Measurements from ENCODE around the gene EIF2A. TPM values are rescaled to one million over a fixed set of nuclear protein-coding genes. Genes with fewer than 3 reads are reported as not detected.

The EIF2A gene
- polyA plus RNA-seq, 3 donors: 48.5 to 88.7 (median 50.8) TPM

GRCh38 chr3:150540991-150541390 lies 5.6 kb upstream of the EIF2A start:
- Histone ChIP-seq H2AFZ (ENCODE audit: insufficient read depth, low read depth, low read length, poor library complexity, severe bottlenecking) (no peak overlapping the region), H3K4me2 (replicated peaks; ENCODE audit: extremely low read depth, low read length, poor library complexity, severe bottlenecking) (peak overlapping the region; percentile 65), H3K4me3 (replicated peaks in 1 of 3; ENCODE audit: low read depth in 2 of 3, low read length in 3 of 3) (peak overlapping the region in 2 of 3 experiments; percentile 26 to 57), H3K36me3 (replicated peaks in 1 of 2; ENCODE audit: control insufficient read depth in 1 of 2, insufficient read depth in 2 of 2, low read length in 2 of 2) (peaks cover 13 to 26% of the 10 kb centered on the region in 2 donors), H3K27ac (ENCODE audit: low read depth in 1 of 2, low read length in 2 of 2) (peak overlapping the region; percentile 71 to 80), H3K9ac (ENCODE audit: insufficient read depth, low read length, poor library complexity, severe bottlenecking) (peak overlapping the region; percentile 12), H3K9me3 (replicated peaks in 1 of 2; ENCODE audit: control insufficient read depth in 1 of 2, insufficient read depth in 1 of 2, low read length in 2 of 2) (no peaks in the 10 kb centered on the region), H3K79me2 (ENCODE audit: insufficient read depth, low read length) (peaks cover 47% of the 10 kb centered on the region), H4K20me1 (ENCODE audit: insufficient read depth, low read length) (peaks cover 13% of the 10 kb centered on the region), H3K27me3 (ENCODE audit: control insufficient read depth in 2 of 2, insufficient read depth in 2 of 2, low read length in 2 of 2) (no peaks in the 10 kb centered on the region), H3K4me1 (ENCODE audit: control insufficient read depth in 1 of 2, insufficient read depth in 2 of 2, low read length in 2 of 2) (peaks cover 26 to 49% of the 10 kb centered on the region in 2 donors)
- Mint-ChIP-seq H3K4me1 (peaks cover 38% of the 10 kb centered on the region), H3K4me3 (peak overlapping the region; percentile 21 to 78), H3K9me3 (no peaks in the 10 kb centered on the region), H3K27ac (peak overlapping the region; percentile 82 to 94 (median 90)), H3K36me3 (peaks cover 16 to 28% of the 10 kb centered on the region in 2 donors), H3K27me3 (ENCODE audit: low read depth in 3 of 3) (peaks cover 0 to 2% (median 2%) of the 10 kb centered on the region in 3 donors)
- intact Hi-C loops (cut with micrococcal nuclease): loop anchor here in 1 of 2 donors (10.0 kb wide), 1 partner anchor 224 kb away; the partner anchor contains the start of gene SIAH2
- peak; percentile 34 to 76 (median 41) for DNase-seq
- TF ChIP-seq CTCF (IDR thresholded peaks at IDR 0.05): no peak
- WGBS (ENCODE audit: insufficient coverage): no CpG with 5 or more reads among the region's 3 CpGs

- no peak for TF ChIP-seq CTCF (IDR thresholded peaks at IDR 0.05)
- no peaks in the 10 kb centered on the region for H3K9me3 Mint-ChIP-seq
- Histone ChIP-seq H3K9me3 (replicated peaks in 1 of 2; ENCODE audit: control insufficient read depth in 1 of 2, insufficient read depth in 1 of 2, low read length in 2 of 2) (no peaks in the 10 kb centered on the region), H3K4me1 (ENCODE audit: control insufficient read depth in 1 of 2, insufficient read depth in 2 of 2, low read length in 2 of 2) (peaks cover 39 to 63% of the 10 kb centered on the region in 2 donors), H4K20me1 (ENCODE audit: insufficient read depth, low read length) (peaks cover 14% of the 10 kb centered on the region), H3K27me3 (ENCODE audit: control insufficient read depth in 2 of 2, insufficient read depth in 2 of 2, low read length in 2 of 2) (no peaks in the 10 kb centered on the region), H3K27ac (ENCODE audit: low read depth in 1 of 2, low read length in 2 of 2) (peak overlapping the region in 1 of 2 donors; percentile 80), H2AFZ (ENCODE audit: insufficient read depth, low read depth, low read length, poor library complexity, severe bottlenecking) (no peak overlapping the region), H3K4me3 (replicated peaks in 1 of 3; ENCODE audit: low read depth in 2 of 3, low read length in 3 of 3) (no peak overlapping the region), H3K36me3 (replicated peaks in 1 of 2; ENCODE audit: control insufficient read depth in 1 of 2, insufficient read depth in 2 of 2, low read length in 2 of 2) (peaks cover 13 to 26% of the 10 kb centered on the region in 2 donors), H3K79me2 (ENCODE audit: insufficient read depth, low read length) (peaks cover 55% of the 10 kb centered on the region), H3K4me2 (replicated peaks; ENCODE audit: extremely low read depth, low read length, poor library complexity, severe bottlenecking) (no peak overlapping the region), H3K9ac (ENCODE audit: insufficient read depth, low read length, poor library complexity, severe bottlenecking) (no peak overlapping the region)
- H3K4me3 Mint-ChIP-seq: no peak overlapping the region
- H3K27me3 Mint-ChIP-seq (ENCODE audit: low read depth in 3 of 3): peaks cover 0 to 2% (median 2%) of the 10 kb centered on the region in 3 donors
- peaks cover 51% of the 10 kb centered on the region for H3K4me1 Mint-ChIP-seq
- H3K27ac Mint-ChIP-seq: peak overlapping the region in 3 of 7 donors; percentile 12 to 71 (median 70)
- no peak for DNase-seq
- WGBS (ENCODE audit: insufficient coverage): 90% methylated on average over 3 of the region's 3 CpGs
- H3K36me3 Mint-ChIP-seq: peaks cover 16 to 28% of the 10 kb centered on the region in 2 donors
- intact Hi-C loops (cut with micrococcal nuclease): loop anchor here in 1 of 2 donors (10.0 kb wide), 1 partner anchor 222 kb away; the partner anchor contains the start of gene SIAH2
These were observed 3.5 kb upstream of the EIF2A start for GRCh38 chr3:150543128-150543527.
